ENCODE data around the gene PSMB9.
A peak's percentile ranks its signal among the peaks of the same experiment; 100 is the strongest.
"Not testable (repeated sequence)": the region's sequence is repeated elsewhere in the genome, so short reads cannot be mapped to it uniquely, and the experiment has no call there.

Gene PSMB9

DNA sequence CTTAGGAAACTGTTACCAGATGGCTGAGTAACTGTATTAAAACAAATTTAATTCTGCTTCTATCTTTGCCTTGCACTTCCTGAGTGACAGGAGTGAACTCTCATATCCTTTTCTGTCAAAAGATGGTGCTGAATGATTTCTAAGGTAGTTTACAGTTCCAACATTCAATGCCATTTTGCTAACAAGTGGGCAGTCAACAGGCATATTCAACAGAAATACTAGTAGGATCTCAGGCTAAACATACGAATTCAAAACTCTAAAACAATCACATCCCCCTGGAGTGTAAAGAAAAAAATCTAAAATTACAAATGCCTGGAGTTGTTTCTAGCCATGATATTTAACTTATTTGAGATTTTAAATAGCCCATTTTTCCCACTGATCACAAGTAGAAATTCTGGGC lies 6.7 kb downstream of the PSMB9 start:
- DNase-seq (ENCODE audit: extremely low read depth, low read depth) = no peak
- no peak for TF ChIP-seq CTCF (IDR thresholded peaks at IDR 0.05; ENCODE audit: low read depth, low read length)

- DNase-seq (ENCODE audit: extremely low read depth, low read depth) = no peak
- TF ChIP-seq CTCF (IDR thresholded peaks at IDR 0.05; ENCODE audit: low read depth, low read length) = no peak
These were observed 8.7 kb downstream of the PSMB9 start for GRCh38 chr6:32862725-32863124.

DNA sequence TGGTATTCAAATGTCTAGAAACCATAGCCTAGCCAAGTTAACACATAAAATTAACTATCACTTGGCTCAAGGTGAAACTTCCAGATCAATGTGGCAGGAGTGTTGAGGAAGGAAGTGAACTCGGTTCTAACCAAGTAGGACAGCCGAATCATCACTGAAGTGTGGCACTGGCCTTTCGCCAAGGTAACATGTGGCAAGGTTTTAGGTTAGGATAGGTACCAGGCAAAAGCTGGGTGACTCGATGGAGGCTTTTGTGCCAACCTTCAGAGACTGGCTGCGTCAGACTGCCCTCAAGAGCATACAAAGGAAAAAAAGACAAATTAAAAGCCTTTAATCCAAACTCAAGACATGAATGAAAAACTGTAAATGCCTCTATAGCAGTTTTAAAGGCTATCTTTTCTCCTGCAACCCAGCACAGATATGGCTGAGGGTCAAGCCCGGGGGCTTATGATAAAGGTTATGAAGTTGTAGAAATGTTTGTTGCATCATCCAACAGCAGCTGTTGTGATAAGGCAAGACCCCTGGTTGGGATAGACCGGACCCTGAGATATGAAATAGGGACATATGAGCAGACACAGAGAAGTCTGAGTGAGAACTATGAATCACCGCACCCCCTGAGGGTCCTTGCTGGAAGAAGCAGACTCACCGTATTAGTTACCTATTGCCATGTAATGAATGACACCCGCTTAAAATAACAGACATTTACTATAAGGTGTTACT lies 11.9 kb downstream of the PSMB9 start:
- no peak for TF ChIP-seq CTCF (IDR thresholded peaks at IDR 0.05; ENCODE audit: low read depth, low read length)
- no peak for DNase-seq (ENCODE audit: extremely low read depth, low read depth)

- DNase-seq (ENCODE audit: extremely low read depth, low read depth) = no peak
- no peak for TF ChIP-seq CTCF (IDR thresholded peaks at IDR 0.05; ENCODE audit: low read depth, low read length)
These were observed 13.1 kb downstream of the PSMB9 start for GRCh38 chr6:32867022-32867477.

- DNase-seq (ENCODE audit: extremely low read depth, low read depth) = no peak
- TF ChIP-seq CTCF (IDR thresholded peaks at IDR 0.05; ENCODE audit: low read depth, low read length) = no peak
These were observed 13.7 kb downstream of the PSMB9 start for GRCh38 chr6:32867554-32868256.

GRCh38 chr6:32868257-32868788 lies 14.3 kb downstream of the PSMB9 start:
- peak; percentile 83 for TF ChIP-seq CTCF (IDR thresholded peaks at IDR 0.05; ENCODE audit: low read depth, low read length)
- no peak for DNase-seq (ENCODE audit: extremely low read depth, low read depth)

GRCh38 chr6:32873947-32874346 lies 20.0 kb downstream of the PSMB9 start:
- DNase-seq (ENCODE audit: extremely low read depth, low read depth) = not testable (repeated sequence)

All from AG09319 (cell line).